GM12892 (cell line): ENCODE data around the gene PLEKHA6.

ENCODE experiments used
- POLR2A ChIP-seq: IDR thresholded peaks from 2 replicates; pipeline ENCODE4 v1.6.1; 2011; ENCODE audit warnings: low read depth, low read length, control low read depth
- POLR2AphosphoS5 ChIP-seq: IDR thresholded peaks from 2 replicates; pipeline ENCODE4 v1.6.1; 2011; ENCODE audit warnings: low read depth, low read length, control low read depth
- TAF1 ChIP-seq: IDR thresholded peaks from 2 replicates; pipeline ENCODE4 v1.6.1; 2011; ENCODE audit warnings: low read depth, mild to moderate bottlenecking, control low read depth, low read length, borderline replicate concordance

DNA sequence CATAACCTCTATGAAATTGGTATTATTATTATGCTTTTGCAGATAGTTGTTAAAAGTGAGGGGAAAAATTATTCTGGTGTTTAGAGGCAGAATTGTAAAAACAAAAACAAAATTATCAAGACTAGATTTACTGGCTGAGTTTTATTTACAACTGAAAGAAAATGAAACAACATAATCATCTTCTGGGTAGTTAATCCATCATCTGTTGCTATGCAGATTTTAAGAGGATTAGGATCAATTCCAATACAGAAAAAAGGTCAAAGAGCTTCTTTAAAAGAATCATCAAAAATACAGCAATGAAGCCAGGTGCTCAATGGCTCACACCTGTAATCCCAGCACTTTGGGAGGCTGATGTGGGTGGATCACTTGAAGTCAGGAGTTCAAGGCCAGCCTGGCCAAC lies 154.2 kb downstream of the PLEKHA6 start:
- TF ChIP-seq TAF1 (no peak), POLR2AphosphoS5 (no peak), POLR2A (no peak)
